Neural progenitor cell (in vitro differentiated cells): ENCODE results near the gene FAM76A. TPM values are rescaled to one million over a fixed set of nuclear protein-coding genes. Genes with fewer than 3 reads are reported as not detected.
"Not testable (repeated sequence)": the region's sequence is repeated elsewhere in the genome, so short reads cannot be mapped to it uniquely, and the experiment has no call there.

Experiments used
- DNase-seq: peaks from one replicate; pipeline ENCODE4 v3.0.0-alpha.2; 2016; ENCODE audit warnings: low spot score
- H2AFZ ChIP-seq: fragments of 200-600 bp; sonication (generic); replicated peaks from 2 replicates; pipeline ENCODE4 v1.6.1; 2016; ENCODE audit warnings: antibody characterized with exemption
- H3F3A ChIP-seq: fragments of 200-600 bp; sonication (generic); 2 replicates; pipeline ENCODE4 v1.6.1; 2016; ENCODE audit warnings: antibody characterized with exemption, low read depth
- H3K27ac ChIP-seq: fragments of 200-600 bp; sonication (generic); 2 replicates; pipeline ENCODE4 v1.5.1; 2016; ENCODE audit warnings: mild to moderate bottlenecking
- H3K27me3 ChIP-seq: fragments of 200-600 bp; sonication (generic); 2 replicates; pipeline ENCODE4 v1.6.1; 2016; ENCODE audit warnings: mild to moderate bottlenecking, moderate library complexity
- H3K36me3 ChIP-seq: fragments of 200-600 bp; sonication (generic); 2 replicates; pipeline ENCODE4 v1.5.1; 2016
- H3K4me1 ChIP-seq: fragments of 200-600 bp; sonication (generic); 2 replicates; pipeline ENCODE4 v1.6.1; 2016; ENCODE audit warnings: mixed run types
- H3K4me2 ChIP-seq: fragments of 200-600 bp; sonication (generic); 2 replicates; pipeline ENCODE4 v1.6.1; 2016
- H3K4me3 ChIP-seq: fragments of 200-600 bp; sonication (generic); 2 replicates; pipeline ENCODE4 v1.5.1; 2016
- H3K79me2 ChIP-seq: fragments of 200-600 bp; sonication (generic); 2 replicates; pipeline ENCODE4 v1.6.1; 2016; ENCODE audit warnings: low read depth
- H3K9ac ChIP-seq: fragments of 200-600 bp; sonication (generic); 2 replicates; pipeline ENCODE4 v1.6.1; 2016
- H3K9me3 ChIP-seq: fragments of 200-600 bp; sonication (generic); 2 replicates; pipeline ENCODE4 v1.5.1; 2016; ENCODE audit warnings: low read depth
- H4K20me1 ChIP-seq: fragments of 200-600 bp; sonication (generic); 2 replicates; pipeline ENCODE4 v1.6.1; 2016; ENCODE audit warnings: low read depth
- H3K27ac Mint-ChIP-seq: 3 replicates; pipeline ENCODE4 v1.8.0; 2021; ENCODE audit warnings: mixed read lengths
- H3K27me3 Mint-ChIP-seq: 2 replicates; pipeline ENCODE4 v1.8.0; 2022; ENCODE audit warnings: low read depth, mild to moderate bottlenecking, inconsistent platforms, moderate library complexity, mixed read lengths; ENCODE audit not compliant: insufficient read depth
- H3K36me3 Mint-ChIP-seq: 3 replicates; pipeline ENCODE4 v1.8.0; 2021; ENCODE audit warnings: mixed read lengths
- H3K4me1 Mint-ChIP-seq: 3 replicates; pipeline ENCODE4 v1.8.0; 2021; ENCODE audit warnings: mixed read lengths
- H3K4me3 Mint-ChIP-seq: 3 replicates; pipeline ENCODE4 v1.8.0; 2021; ENCODE audit warnings: mild to moderate bottlenecking, moderate library complexity, mixed read lengths
- H3K9me3 Mint-ChIP-seq: 3 replicates; pipeline ENCODE4 v1.8.0; 2020; ENCODE audit warnings: mixed read lengths
- CTCF ChIP-seq: fragments of 200-600 bp; sonication (generic); IDR thresholded peaks from 2 replicates; pipeline ENCODE4 v1.5.1; 2017; ENCODE audit warnings: antibody characterized with exemption, mild to moderate bottlenecking
- EZH2 ChIP-seq: fragments of 200-600 bp; sonication (generic); IDR thresholded peaks from 2 replicates; pipeline ENCODE4 v1.6.1; 2017; ENCODE audit warnings: antibody characterized with exemption, mild to moderate bottlenecking, moderate library complexity
- EZH2phosphoT487 ChIP-seq: fragments of 200-600 bp; sonication (generic); IDR thresholded peaks from 2 replicates; pipeline ENCODE4 v1.6.1; 2017; ENCODE audit warnings: antibody characterized with exemption
- total RNA-seq: library from RNA; depleted of rRNA; stranded (reverse); fragments of >200 nt; gene quantifications from 2 replicates; pipeline ENCODE4 v1.2.3, GENCODE V29; 2015; ENCODE audit warnings: low replicate concordance

FAM76A gene
- total RNA-seq, 1 donor from 2014 or later = 28.2 TPM

GRCh38 chr1:27687906-27688305 lies 37.9 kb upstream of the FAM76A start:
- Mint-ChIP-seq H3K27ac (no peak overlapping the region), H3K9me3 (peaks cover 7% of the 10 kb centered on the region), H3K27me3 (peaks cover 10% of the 10 kb centered on the region), H3K36me3 (no peaks in the 10 kb centered on the region), H3K4me3 (no peak overlapping the region), H3K4me1 (no peaks in the 10 kb centered on the region)
- H4K20me1 ChIP-seq = no peaks in the 10 kb centered on the region
- DNase-seq = no peak
- peaks cover 7% of the 10 kb centered on the region for H3K4me1 ChIP-seq
- no peaks in the 10 kb centered on the region for H3K36me3 ChIP-seq
- H3K27ac ChIP-seq = no peak overlapping the region
- H3K9me3 ChIP-seq = peaks cover 4% of the 10 kb centered on the region
- TF ChIP-seq EZH2phosphoT487 (no peak), CTCF (no peak), EZH2 (no peak)
- no peak overlapping the region for H3K4me3 ChIP-seq
- no peaks in the 10 kb centered on the region for H3K79me2 ChIP-seq
- no peak overlapping the region for H3K9ac ChIP-seq
- no peak overlapping the region for H3K4me2 ChIP-seq
- H3K27me3 ChIP-seq = no peaks in the 10 kb centered on the region
- no peak overlapping the region for H2AFZ ChIP-seq
- H3F3A ChIP-seq = no peaks in the 10 kb centered on the region

- Mint-ChIP-seq H3K36me3 (no peaks in the 10 kb centered on the region), H3K27me3 (peaks cover 10% of the 10 kb centered on the region), H3K4me1 (no peaks in the 10 kb centered on the region), H3K27ac (no peak overlapping the region), H3K9me3 (peaks cover 7% of the 10 kb centered on the region), H3K4me3 (no peak overlapping the region)
- no peak overlapping the region for H3K4me2 ChIP-seq
- H3K4me3 ChIP-seq = no peak overlapping the region
- no peak for DNase-seq
- no peak overlapping the region for H2AFZ ChIP-seq
- peaks cover 5% of the 10 kb centered on the region for H3K9me3 ChIP-seq
- H3K27me3 ChIP-seq = no peaks in the 10 kb centered on the region
- TF ChIP-seq EZH2 (no peak), EZH2phosphoT487 (no peak), CTCF (no peak)
- H3K27ac ChIP-seq = no peak overlapping the region
- no peaks in the 10 kb centered on the region for H3K36me3 ChIP-seq
- peaks cover 7% of the 10 kb centered on the region for H3K4me1 ChIP-seq
- H3K79me2 ChIP-seq = no peaks in the 10 kb centered on the region
- H4K20me1 ChIP-seq = no peaks in the 10 kb centered on the region
- H3K9ac ChIP-seq = no peak overlapping the region
- H3F3A ChIP-seq = no peaks in the 10 kb centered on the region
Measured at GRCh38 chr1:27689423-27690173, 36.2 kb upstream of the FAM76A start.

GRCh38 chr1:27690183-27690582 lies 35.6 kb upstream of the FAM76A start:
- no peaks in the 10 kb centered on the region for H3K79me2 ChIP-seq
- no peak overlapping the region for H2AFZ ChIP-seq
- peaks cover 12% of the 10 kb centered on the region for H3K27me3 Mint-ChIP-seq
- peaks cover 7% of the 10 kb centered on the region for H3K9me3 Mint-ChIP-seq
- H3K4me3 Mint-ChIP-seq = no peak overlapping the region
- H3K9me3 ChIP-seq = peaks cover 5% of the 10 kb centered on the region
- no peak for DNase-seq
- H3K4me2 ChIP-seq = no peak overlapping the region
- H3K27me3 ChIP-seq = no peaks in the 10 kb centered on the region
- no peaks in the 10 kb centered on the region for H3K4me1 Mint-ChIP-seq
- no peaks in the 10 kb centered on the region for H3F3A ChIP-seq
- H3K4me1 ChIP-seq = peaks cover 7% of the 10 kb centered on the region
- no peak for TF ChIP-seq EZH2phosphoT487
- TF ChIP-seq CTCF = no peak
- no peak for TF ChIP-seq EZH2
- no peaks in the 10 kb centered on the region for H3K36me3 ChIP-seq
- H3K27ac ChIP-seq = no peak overlapping the region
- H3K9ac ChIP-seq = no peak overlapping the region
- H4K20me1 ChIP-seq = no peaks in the 10 kb centered on the region
- H3K27ac Mint-ChIP-seq = no peak overlapping the region
- H3K36me3 Mint-ChIP-seq = no peaks in the 10 kb centered on the region
- H3K4me3 ChIP-seq = no peak overlapping the region

- H3K36me3 ChIP-seq, H3K27me3 ChIP-seq, H3K36me3 Mint-ChIP-seq, H3K27ac ChIP-seq, H3K9ac ChIP-seq, H3K27ac Mint-ChIP-seq, H2AFZ ChIP-seq, H3K79me2 ChIP-seq, H3F3A ChIP-seq, H3K4me2 ChIP-seq, DNase-seq, H3K4me3 Mint-ChIP-seq, H4K20me1 ChIP-seq, H3K4me3 ChIP-seq, H3K4me1 Mint-ChIP-seq, H3K9me3 ChIP-seq, H3K4me1 ChIP-seq: not testable (repeated sequence)
- Mint-ChIP-seq H3K27me3 (peaks cover 11% of the 10 kb centered on the region), H3K9me3 (peaks cover 10% of the 10 kb centered on the region)
Measured at GRCh38 chr1:27696835-27697234, 28.9 kb upstream of the FAM76A start.
